ENCODE measurements around the gene C19orf38. TPM values are rescaled to one million over a fixed set of nuclear protein-coding genes. Genes with fewer than 3 reads are reported as not detected.

Gene C19orf38
- total RNA-seq, 1 experiment from 2014 or later = 0.61 TPM

GRCh38 chr19:10911579-10912363 is 63.6 kb downstream of the C19orf38 start:
- TF ChIP-seq, protein P1, sequence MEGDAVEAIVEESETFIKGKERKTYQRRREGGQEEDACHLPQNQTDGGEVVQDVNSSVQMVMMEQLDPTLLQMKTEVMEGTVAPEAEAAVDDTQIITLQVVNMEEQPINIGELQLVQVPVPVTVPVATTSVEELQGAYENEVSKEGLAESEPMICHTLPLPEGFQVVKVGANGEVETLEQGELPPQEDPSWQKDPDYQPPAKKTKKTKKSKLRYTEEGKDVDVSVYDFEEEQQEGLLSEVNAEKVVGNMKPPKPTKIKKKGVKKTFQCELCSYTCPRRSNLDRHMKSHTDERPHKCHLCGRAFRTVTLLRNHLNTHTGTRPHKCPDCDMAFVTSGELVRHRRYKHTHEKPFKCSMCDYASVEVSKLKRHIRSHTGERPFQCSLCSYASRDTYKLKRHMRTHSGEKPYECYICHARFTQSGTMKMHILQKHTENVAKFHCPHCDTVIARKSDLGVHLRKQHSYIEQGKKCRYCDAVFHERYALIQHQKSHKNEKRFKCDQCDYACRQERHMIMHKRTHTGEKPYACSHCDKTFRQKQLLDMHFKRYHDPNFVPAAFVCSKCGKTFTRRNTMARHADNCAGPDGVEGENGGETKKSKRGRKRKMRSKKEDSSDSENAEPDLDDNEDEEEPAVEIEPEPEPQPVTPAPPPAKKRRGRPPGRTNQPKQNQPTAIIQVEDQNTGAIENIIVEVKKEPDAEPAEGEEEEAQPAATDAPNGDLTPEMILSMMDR (IDR thresholded peaks at IDR 0.05; ENCODE audit: insufficient read depth in 1 of 2, low read depth in 1 of 2, low read length in 1 of 2, severe bottlenecking in 1 of 2, unreplicated experiment in 1 of 2) = no peak
- Mint-ChIP-seq H3K36me3 (ENCODE audit: insufficient read depth, unreplicated experiment) (peaks cover 73% of the 10 kb centered on the region), H3K4me1 (ENCODE audit: low read depth, unreplicated experiment) (no peaks in the 10 kb centered on the region), H3K27ac (ENCODE audit: unreplicated experiment) (no peak overlapping the region), H3K4me3 (ENCODE audit: unreplicated experiment) (no peak overlapping the region), H3K9me3 (ENCODE audit: unreplicated experiment) (no peaks in the 10 kb centered on the region), H3K27me3 (ENCODE audit: insufficient read depth, unreplicated experiment) (no peaks in the 10 kb centered on the region)
- CTCF ChIA-PET = interaction anchor here (0.6 kb wide), 1 partner anchor 463 kb away, joined by 4 read pairs; the partner anchor contains the start of gene SWSAP1
- H3K27me3 ChIP-seq (replicated peaks; ENCODE audit: control insufficient read depth, insufficient read depth, low read length) = no peaks in the 10 kb centered on the region
- intact Hi-C loops (cut with micrococcal nuclease; ENCODE audit: unreplicated experiment) = no loop called here
- DNase-seq = no peak
- H3K4me3 ChIP-seq (ENCODE audit: low read depth, low read length) = no peak overlapping the region
- H3K9me3 ChIP-seq = no peaks in the 10 kb centered on the region
- POLR2A ChIA-PET = no interaction called here
- peaks cover 2% of the 10 kb centered on the region for H3K36me3 ChIP-seq (ENCODE audit: control insufficient read depth, insufficient read depth, low read length)
- no peaks in the 10 kb centered on the region for H3K4me1 ChIP-seq
- BruUV-seq (replicated peaks) = no TSS peak

DNA sequence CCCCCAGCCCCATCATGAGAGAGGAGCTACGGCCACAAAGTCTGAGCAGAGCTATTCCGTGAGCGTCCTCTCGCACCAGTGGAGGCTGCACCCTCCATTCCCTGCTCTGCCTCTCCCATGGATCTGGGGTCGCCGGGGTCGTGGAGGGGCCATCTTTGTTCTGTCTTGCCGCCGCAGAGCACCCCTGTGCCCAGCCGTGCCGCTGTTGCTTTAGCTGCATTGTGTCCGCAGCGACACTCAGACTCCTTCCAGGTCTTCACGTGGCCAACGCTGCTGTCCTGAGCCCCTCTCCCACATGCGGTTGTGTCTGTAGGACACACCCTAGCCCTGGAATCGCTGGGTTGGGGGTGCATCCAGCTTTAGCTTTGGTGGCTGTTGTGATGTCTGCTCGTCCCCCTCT is 64.4 kb downstream of the C19orf38 start:
- peaks cover 82% of the 10 kb centered on the region for H3K36me3 Mint-ChIP-seq (ENCODE audit: insufficient read depth, unreplicated experiment)
- H3K4me3 ChIP-seq (ENCODE audit: low read depth, low read length) = no peak overlapping the region
- no peaks in the 10 kb centered on the region for H3K27me3 Mint-ChIP-seq (ENCODE audit: insufficient read depth, unreplicated experiment)
- DNase-seq = no peak
- TF ChIP-seq, protein P1 (IDR thresholded peaks at IDR 0.05; ENCODE audit: insufficient read depth in 1 of 2, low read depth in 1 of 2, low read length in 1 of 2, severe bottlenecking in 1 of 2, unreplicated experiment in 1 of 2) = no peak
- H3K27ac Mint-ChIP-seq (ENCODE audit: unreplicated experiment) = no peak overlapping the region
- no peaks in the 10 kb centered on the region for H3K9me3 ChIP-seq
- H3K4me1 Mint-ChIP-seq (ENCODE audit: low read depth, unreplicated experiment) = no peaks in the 10 kb centered on the region
- no peaks in the 10 kb centered on the region for H3K9me3 Mint-ChIP-seq (ENCODE audit: unreplicated experiment)
- intact Hi-C loops (cut with micrococcal nuclease; ENCODE audit: unreplicated experiment) = no loop called here
- BruUV-seq (replicated peaks) = no TSS peak
- peaks cover 2% of the 10 kb centered on the region for H3K36me3 ChIP-seq (ENCODE audit: control insufficient read depth, insufficient read depth, low read length)
- ChIA-PET CTCF (no interaction called here), POLR2A (no interaction called here)
- no peak overlapping the region for H3K4me3 Mint-ChIP-seq (ENCODE audit: unreplicated experiment)
- no peaks in the 10 kb centered on the region for H3K4me1 ChIP-seq
- H3K27me3 ChIP-seq (replicated peaks; ENCODE audit: control insufficient read depth, insufficient read depth, low read length) = no peaks in the 10 kb centered on the region

- Mint-ChIP-seq H3K9me3 (ENCODE audit: unreplicated experiment) (no peaks in the 10 kb centered on the region), H3K4me1 (ENCODE audit: low read depth, unreplicated experiment) (no peaks in the 10 kb centered on the region), H3K4me3 (ENCODE audit: unreplicated experiment) (no peak overlapping the region), H3K36me3 (ENCODE audit: insufficient read depth, unreplicated experiment) (peaks cover 84% of the 10 kb centered on the region), H3K27me3 (ENCODE audit: insufficient read depth, unreplicated experiment) (no peaks in the 10 kb centered on the region), H3K27ac (ENCODE audit: unreplicated experiment) (no peak overlapping the region)
- ChIA-PET POLR2A (no interaction called here), CTCF (no interaction called here)
- Histone ChIP-seq H3K4me3 (ENCODE audit: low read depth, low read length) (no peak overlapping the region), H3K9me3 (no peaks in the 10 kb centered on the region), H3K36me3 (ENCODE audit: control insufficient read depth, insufficient read depth, low read length) (peaks cover 2% of the 10 kb centered on the region), H3K4me1 (no peaks in the 10 kb centered on the region), H3K27me3 (replicated peaks; ENCODE audit: control insufficient read depth, insufficient read depth, low read length) (no peaks in the 10 kb centered on the region)
- no TSS peak for BruUV-seq (replicated peaks)
- TF ChIP-seq, protein P1 (IDR thresholded peaks at IDR 0.05; ENCODE audit: insufficient read depth in 1 of 2, low read depth in 1 of 2, low read length in 1 of 2, severe bottlenecking in 1 of 2, unreplicated experiment in 1 of 2) = no peak
- DNase-seq = no peak
- intact Hi-C loops (cut with micrococcal nuclease; ENCODE audit: unreplicated experiment) = no loop called here
Measured at GRCh38 chr19:10913716-10914340, 65.6 kb downstream of the C19orf38 start.
